Measurements from ENCODE around the gene PSMD6.

Gene PSMD6

GRCh38 chr3:64008017-64008416, 15.3 kb downstream of the PSMD6 start:
- no peak for DNase-seq

DNA sequence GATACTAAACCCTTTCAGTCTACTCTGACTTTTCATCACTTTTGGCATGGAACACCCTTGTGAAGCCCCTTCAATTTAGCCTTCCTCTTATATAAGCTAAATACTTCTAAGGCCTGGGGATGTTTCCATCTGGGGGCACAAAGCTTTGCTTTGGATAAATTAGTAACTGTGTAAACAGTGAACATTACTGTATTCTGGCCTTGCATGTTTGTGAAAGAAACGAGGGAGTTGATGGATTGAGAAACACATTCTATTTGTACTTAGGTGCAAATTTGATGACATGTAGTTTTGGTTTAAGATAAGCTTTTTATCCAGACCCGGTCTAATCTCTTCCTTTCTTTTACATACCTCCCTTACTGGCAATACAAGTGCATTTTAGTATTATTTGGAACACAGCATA, 19.7 kb downstream of the PSMD6 start:
- no peak for DNase-seq

DNA sequence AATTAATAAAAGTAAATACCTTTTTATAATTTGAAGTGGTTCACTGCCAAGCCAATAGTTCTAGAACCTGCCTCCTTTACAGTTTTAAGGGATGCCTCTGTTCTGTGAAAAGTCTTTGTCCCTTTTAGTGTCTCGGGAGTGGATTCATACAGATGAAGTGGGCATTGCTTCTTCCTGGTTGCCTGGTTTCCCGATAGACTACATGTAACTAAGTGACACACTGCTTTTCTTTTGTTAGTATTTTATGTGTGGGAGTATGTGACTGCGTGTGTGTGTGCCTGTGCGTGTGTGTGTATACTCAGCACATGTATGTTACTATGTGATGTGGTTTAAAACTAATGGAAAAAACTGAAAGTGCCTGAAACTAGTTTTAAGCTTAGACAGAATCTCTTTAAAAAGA, 21.1 kb downstream of the PSMD6 start:
- DNase-seq, result no peak

- DNase-seq, result no peak
Measured at GRCh38 chr3:64000453-64001055, 22.7 kb downstream of the PSMD6 start.

DNA sequence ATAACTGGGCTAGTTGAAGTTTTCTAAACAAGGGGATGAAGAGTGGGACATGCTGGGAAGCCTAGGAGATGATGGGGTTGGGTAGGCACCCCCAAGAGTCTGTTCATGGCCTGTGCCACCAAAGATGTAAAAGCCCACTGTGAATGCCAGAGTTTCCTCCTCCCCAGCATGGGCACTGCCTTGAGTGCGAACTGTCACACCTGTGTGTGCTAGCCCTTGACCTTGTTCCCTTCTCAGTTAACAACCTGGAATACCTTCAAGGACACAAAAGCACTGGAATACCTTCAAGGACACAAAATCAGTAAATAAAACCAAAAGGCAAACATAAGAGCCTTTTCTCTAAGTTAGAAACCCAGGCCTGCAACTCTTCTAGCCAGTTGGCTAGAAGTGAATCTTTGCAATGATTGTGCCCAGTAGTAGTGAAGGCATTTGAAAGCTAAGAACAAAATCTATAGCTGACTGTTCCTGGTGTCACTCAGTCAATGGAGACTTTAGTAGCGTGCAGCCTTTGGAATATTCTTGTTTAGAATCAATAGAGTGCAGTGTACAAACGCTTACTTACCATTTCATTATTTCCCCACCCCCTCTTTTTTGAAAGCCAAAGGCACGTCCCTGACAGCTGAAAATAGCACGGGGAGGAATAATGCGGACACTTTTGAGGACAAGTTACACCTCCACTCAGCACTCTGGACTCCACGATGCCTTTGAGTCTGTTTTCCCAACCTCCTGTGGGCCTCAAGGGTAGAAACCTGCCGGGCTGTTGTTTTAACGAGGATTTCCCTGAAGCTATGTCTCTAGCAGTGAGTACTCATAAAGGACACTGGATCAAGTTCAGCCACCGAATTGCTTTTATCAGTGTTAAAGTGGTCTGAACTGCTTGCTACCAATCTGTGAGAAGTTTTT, 24.2 kb downstream of the PSMD6 start:
- DNase-seq, result no peak

GRCh38 chr3:63995086-63995485, 28.2 kb downstream of the PSMD6 start:
- DNase-seq, result no peak

DNA sequence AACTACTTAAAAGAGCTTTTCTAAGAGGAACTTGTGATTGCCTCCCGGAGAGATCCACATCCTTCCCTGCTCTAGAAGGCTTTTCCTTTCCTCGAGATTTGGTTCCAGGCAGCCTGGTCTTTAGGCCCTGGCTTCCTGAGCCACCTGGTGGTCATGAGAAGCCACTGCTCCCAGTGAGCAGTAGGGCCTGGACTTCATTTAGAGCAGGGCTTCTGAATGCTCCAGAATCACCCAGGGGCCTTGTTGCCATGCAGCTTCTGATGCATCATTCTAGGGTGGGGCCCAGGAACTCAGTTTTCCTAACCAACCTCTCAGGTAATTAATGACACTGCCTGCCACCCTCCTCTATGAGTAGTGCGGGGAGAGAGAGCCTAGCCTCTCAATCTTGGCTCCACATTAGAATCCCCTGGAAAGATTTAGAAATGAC, 29.6 kb downstream of the PSMD6 start:
- peak; percentile 65 to 76 for DNase-seq

DNA sequence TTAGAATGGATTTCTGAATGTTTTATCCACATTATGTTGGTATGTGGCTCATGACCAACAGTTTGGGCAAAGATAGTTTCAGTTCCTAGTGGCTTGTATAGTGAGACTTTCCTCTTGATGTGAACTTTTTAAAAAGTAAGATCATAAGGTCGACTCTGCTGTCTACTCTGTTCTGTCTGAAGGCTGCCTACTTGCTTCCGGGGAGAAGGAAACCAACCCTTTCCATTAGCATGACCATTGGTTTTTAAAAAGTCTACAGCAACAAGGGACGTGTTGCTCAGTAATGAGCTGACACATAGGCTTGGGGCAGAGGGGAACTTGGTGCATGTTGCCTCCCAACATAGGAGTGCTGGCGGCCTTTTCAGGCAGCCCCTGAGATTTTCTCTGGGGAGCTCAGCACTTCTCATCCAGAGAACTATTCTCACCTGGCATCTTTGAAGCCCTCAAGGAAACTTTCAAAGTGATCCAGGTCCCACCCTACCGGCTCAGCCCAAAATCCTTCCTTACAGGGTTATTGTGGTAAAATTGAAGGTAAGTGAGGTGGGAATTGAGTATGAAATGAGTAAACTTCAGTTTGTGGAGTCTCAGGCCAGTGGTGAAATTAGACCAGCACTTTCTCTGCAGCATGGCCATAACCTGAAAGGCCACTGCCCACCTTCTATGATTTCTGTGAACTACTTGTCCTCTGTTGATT, 30.6 kb downstream of the PSMD6 start:
- no peak for DNase-seq

DNA sequence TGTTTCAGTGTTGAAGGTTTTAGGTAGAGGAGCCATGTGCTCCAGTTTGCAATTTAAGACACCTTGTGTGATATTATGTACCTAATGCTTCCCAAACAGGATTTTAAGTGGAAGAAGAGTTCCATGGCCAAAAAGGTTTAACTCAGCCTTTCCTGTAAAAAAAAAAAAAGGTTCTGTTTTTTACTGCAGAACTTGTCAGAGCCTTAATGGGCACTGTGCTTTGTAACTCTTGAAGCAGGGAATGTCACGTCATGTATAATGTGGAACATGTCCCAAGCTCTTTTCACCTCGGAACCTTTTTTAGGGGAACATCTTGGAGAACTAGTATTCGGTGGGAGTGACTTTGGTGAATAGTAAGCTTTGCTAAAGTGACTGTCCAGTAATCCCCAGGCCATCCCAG, 31.6 kb downstream of the PSMD6 start:
- no peak for DNase-seq

DNA sequence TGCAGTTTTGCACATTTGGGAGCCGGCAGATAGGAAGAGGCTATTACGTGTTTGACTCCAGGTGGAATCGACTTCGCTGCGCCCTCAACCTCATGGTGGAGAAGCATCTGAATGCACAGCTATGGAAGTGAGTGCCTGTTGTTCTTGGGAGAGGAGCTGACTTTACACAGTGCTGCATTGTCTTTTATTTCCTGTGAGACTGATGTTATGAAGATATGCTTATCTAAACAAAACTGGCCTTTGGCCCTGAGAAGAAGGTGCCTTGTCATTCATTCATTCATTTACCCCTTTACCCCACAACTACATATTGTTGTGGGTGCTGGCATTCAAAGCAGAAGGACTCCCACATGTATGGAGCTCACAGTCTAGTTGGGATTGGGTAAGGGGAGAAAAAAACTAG, 32.6 kb downstream of the PSMD6 start:
- no peak for DNase-seq

GRCh38 chr3:63990204-63990603, 33.1 kb downstream of the PSMD6 start:
- no peak for DNase-seq

GRCh38 chr3:63988943-63989342, 34.4 kb downstream of the PSMD6 start:
- no peak for DNase-seq

DNA sequence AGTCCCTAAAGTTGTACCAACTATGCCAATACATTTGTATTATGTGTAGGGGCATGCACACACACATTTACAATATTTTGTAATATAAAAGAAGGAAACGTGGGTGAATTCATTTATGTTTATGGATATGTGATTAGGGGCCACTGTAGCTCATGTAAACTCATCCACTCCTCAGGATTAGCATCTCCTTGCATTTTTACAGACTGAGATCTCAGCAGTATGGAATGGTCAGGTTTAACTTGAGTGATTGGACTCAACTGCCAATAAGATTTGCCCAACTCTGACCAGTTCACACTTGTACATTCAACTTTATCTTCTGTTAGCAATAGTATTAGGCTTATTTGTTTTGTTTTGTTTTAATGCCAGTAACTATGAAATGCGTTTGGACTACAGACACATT, 36.5 kb downstream of the PSMD6 start:
- no peak for DNase-seq

DNA sequence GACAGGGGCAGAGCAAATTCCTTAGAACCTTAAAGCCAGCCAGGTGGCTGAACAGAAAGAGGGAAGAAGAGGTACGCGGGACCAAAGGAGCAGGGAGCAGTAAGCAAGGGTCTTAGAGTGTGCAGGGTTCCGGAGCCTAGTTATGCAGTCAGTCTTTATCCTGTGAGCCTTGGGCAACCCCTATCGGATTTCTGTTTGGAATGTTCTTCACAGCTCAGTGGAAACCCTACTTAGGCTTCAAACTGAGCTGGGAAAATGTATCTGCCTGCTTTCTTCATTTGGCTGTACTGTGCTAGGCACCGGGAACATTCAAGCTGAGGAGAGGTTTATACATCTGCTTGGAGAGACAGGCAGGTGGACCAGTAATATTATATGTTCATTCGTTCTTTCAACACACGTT, 37.1 kb downstream of the PSMD6 start:
- no peak for DNase-seq

DNA sequence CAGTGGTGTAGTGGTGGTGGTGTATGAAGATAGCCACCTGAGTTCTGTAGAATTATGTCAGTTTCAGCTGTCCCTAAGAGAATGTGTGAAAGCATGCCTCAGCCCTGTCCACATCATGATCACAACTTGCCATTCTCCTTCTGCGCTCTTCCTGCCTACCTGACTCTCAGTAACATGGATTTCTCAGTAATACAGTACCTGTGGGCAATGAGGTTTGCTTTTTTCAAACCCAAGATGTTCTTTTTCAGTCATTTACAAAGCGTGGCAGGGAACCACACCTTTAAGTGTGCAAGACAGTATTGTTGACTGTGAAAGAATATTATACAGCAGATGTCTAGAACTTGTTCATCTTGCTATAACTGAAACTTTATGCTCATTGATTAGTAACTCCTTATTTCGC, 38.9 kb downstream of the PSMD6 start:
- no peak for DNase-seq

DNA sequence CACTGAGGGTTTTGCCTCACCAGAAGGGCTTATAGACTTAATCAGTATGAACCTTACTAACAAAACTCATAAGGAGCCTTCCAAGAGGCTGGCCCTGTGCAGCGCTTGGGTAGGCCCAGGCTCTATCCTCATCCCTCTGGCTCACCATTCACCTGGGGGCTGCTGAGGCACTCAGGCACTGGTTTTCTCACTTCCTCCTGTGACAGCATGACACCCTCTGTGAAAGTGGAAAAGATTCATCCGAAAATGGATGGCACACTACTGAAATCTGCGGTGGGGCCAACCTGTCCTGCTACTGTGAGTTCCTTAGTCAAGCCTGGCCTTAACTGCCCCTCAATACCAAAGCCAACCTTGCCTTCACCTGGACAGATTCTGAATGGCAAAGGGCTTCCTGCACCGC, 41.3 kb downstream of the PSMD6 start:
- no peak for DNase-seq

DNA sequence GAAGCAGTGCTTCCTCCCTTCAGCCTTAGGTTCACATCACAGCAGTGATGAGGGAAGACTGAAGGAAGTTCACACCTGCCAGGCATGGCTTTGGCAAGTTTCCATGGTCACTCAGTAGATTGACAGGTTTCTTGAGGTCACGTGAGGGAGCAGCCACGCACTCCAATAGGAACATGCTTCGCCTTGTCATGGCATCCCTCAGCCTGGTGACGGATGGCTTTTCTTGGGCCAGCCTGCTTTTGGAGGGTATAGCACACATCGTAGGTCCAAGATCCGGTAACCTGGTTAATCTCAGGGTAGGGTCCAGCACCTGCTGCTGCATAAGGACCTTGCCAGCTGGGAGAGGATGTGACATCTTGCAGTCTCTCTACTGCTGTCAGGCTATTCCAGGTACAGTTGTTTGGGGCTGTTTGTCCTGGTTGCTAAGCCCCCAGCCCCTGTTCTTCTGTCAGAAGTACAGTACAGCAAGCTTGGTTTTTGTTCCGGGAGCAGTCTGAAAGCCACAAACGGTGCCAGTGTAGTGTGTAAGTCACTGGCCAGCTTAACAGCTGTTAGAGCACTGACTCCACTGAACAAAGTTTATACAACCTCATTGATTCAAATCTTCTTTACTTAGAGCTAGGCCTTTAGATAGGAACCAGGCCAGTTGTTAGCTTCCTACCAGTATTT, 42.3 kb downstream of the PSMD6 start:
- no peak for DNase-seq

- no peak for DNase-seq
Measured at GRCh38 chr3:63980019-63980418, 43.3 kb downstream of the PSMD6 start.

DNA sequence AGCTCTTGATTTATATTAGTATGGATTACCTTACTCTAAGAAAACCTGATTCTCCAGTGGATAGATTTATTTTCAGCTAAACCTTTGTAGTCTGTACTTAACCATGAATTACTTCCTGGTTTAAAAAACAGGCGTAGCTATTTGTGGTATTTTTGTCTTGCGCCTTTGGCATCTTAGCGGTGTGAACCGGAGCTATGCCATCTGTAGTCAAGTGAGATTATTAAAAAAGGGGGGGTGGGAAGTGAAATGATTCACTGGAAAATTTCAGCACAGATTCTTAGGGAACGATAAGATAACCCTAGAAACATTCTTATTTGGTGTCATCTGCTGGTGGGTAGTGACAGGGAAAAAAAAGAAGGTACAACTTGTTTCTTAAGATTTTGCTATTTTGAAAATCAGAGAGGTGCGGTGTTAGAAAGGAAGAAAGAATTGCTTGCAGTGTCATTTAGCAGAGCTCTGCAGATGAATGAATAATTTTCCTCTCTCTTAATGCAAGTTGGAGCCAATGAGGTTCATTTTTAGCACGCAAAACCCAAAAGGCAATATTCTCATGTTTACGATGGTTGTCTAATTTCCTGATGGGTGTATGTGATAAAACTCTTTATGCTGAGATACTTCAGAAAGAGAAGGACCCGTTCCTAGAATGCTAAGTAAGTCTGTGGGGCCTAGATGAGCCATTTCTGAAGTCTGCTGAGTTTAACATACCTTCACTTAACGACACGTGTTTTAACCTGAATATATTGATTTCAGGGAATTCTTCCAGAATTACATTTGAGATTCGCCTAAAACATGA, 44.0 kb downstream of the PSMD6 start:
- DNase-seq, result no peak

- DNase-seq, result no peak
Measured at GRCh38 chr3:63977893-63978292, 45.4 kb downstream of the PSMD6 start.

- DNase-seq, result no peak
Measured at GRCh38 chr3:63976872-63977200, 46.5 kb downstream of the PSMD6 start.

- peak; percentile 91 to 95 for DNase-seq
Measured at GRCh38 chr3:63976161-63976871, 47.0 kb downstream of the PSMD6 start.
